Esophagus squamous epithelium (tissue), 4 donors: ENCODE data around the gene DNAJB6.

Experiments
- CTCF ChIP-seq, 6 experiments: fragments of 450-650 bp in 4 of 6; fragments of 200-600 bp in 2 of 6; sonication (generic) in 2 of 6; IDR thresholded peaks; one replicate each; pipeline ENCODE4 v1.5.1; 2016 to 2019; ENCODE audit warnings: antibody characterized with exemption in 6 of 6, mild to moderate bottlenecking in 4 of 6, moderate library complexity in 4 of 6
- POLR2A ChIP-seq, 4 donors: fragments of 450-650 bp; IDR thresholded peaks; one replicate each; pipeline ENCODE4 v1.6.1; 2017; ENCODE audit warnings: antibody characterized with exemption in 4 of 4, mild to moderate bottlenecking in 4 of 4, moderate library complexity in 3 of 4

- TF ChIP-seq POLR2A (IDR thresholded peaks at IDR 0.05): no peak
- TF ChIP-seq CTCF (IDR thresholded peaks at IDR 0.05): no peak
These were observed 126.0 kb downstream of the DNAJB6 start for GRCh38 chr7:157462840-157463239.
